Muscle layer of colon (tissue), 2 donors: ENCODE measurements around the gene TMEM74B.

Experiments used
- H3K27ac ChIP-seq: one replicate; pipeline ENCODE4 v1.7.0; 2013; ENCODE audit warnings: low read depth, mild to moderate bottlenecking, low read length, moderate library complexity
- H3K27me3 ChIP-seq, 2 donors: one replicate each; pipeline ENCODE4 v1.7.0; 2013; ENCODE audit warnings: low read length in 2 of 2, mild to moderate bottlenecking in 2 of 2; ENCODE audit not compliant: insufficient read depth in 2 of 2, control insufficient read depth in 1 of 2
- H3K36me3 ChIP-seq: one replicate; pipeline ENCODE4 v1.7.0; 2013; ENCODE audit warnings: mild to moderate bottlenecking, low read length; ENCODE audit not compliant: insufficient read depth
- H3K4me1 ChIP-seq: one replicate; pipeline ENCODE4 v1.7.0; 2013; ENCODE audit warnings: mild to moderate bottlenecking, low read length; ENCODE audit not compliant: insufficient read depth
- H3K4me3 ChIP-seq, 2 donors: one replicate each; pipeline ENCODE4 v1.7.0; 2013; ENCODE audit warnings: low read length in 2 of 2, low read depth in 1 of 2, mild to moderate bottlenecking in 1 of 2, moderate library complexity in 1 of 2
- H3K9ac ChIP-seq: one replicate; pipeline ENCODE4 v1.7.0; 2013; ENCODE audit warnings: low read length
- H3K9me3 ChIP-seq: one replicate; pipeline ENCODE4 v1.7.0; 2013; ENCODE audit warnings: mild to moderate bottlenecking, low read length
- donor health status: abdominal sarcoma.
- donor health status: Adenocarcinoma of cecum.

Gene TMEM74B

GRCh38 chr20:1214838-1215261, 30.1 kb upstream of the TMEM74B start:
- H3K9me3 ChIP-seq, result no peaks in the 10 kb centered on the region
- H3K4me1 ChIP-seq, result peaks cover 4% of the 10 kb centered on the region
- no peak overlapping the region for H3K4me3 ChIP-seq
- no peak overlapping the region for H3K9ac ChIP-seq
- H3K27me3 ChIP-seq, result no peaks in the 10 kb centered on the region
- no peak overlapping the region for H3K27ac ChIP-seq
- H3K36me3 ChIP-seq, result no peaks in the 10 kb centered on the region

GRCh38 chr20:1212607-1213396, 28.0 kb upstream of the TMEM74B start:
- H3K9ac ChIP-seq, result no peak overlapping the region
- no peak overlapping the region for H3K27ac ChIP-seq
- no peaks in the 10 kb centered on the region for H3K36me3 ChIP-seq
- H3K9me3 ChIP-seq, result no peaks in the 10 kb centered on the region
- H3K27me3 ChIP-seq, result no peaks in the 10 kb centered on the region
- H3K4me3 ChIP-seq, result no peak overlapping the region
- H3K4me1 ChIP-seq, result peaks cover 4% of the 10 kb centered on the region

GRCh38 chr20:1212023-1212422, 27.2 kb upstream of the TMEM74B start:
- Histone ChIP-seq H3K36me3 (no peaks in the 10 kb centered on the region), H3K27me3 (no peaks in the 10 kb centered on the region), H3K27ac (no peak overlapping the region), H3K4me3 (no peak overlapping the region), H3K9ac (no peak overlapping the region), H3K9me3 (no peaks in the 10 kb centered on the region), H3K4me1 (peaks cover 4% of the 10 kb centered on the region)

DNA sequence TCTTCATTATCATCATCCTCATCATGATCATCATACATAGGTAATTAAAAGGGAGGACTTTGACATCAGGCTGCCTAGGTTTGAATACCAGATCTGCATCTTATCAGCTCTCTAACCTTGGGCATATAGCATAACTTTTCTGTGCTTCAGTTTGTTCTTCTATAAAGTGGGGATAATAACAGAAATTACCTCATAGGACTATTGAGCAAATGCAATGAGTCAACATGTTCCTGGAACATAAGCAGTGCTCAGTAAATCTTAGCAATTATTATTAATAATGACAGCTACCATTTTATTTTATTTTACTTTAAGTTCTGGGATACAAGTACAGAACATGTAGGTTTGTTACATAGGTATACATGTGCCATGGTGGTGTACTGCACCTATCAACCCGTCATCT, 25.7 kb upstream of the TMEM74B start:
- H3K27me3 ChIP-seq, result no peaks in the 10 kb centered on the region
- no peak overlapping the region for H3K4me3 ChIP-seq
- H3K9ac ChIP-seq, result no peak overlapping the region
- no peaks in the 10 kb centered on the region for H3K36me3 ChIP-seq
- no peak overlapping the region for H3K27ac ChIP-seq
- H3K4me1 ChIP-seq, result peaks cover 4% of the 10 kb centered on the region
- no peaks in the 10 kb centered on the region for H3K9me3 ChIP-seq

GRCh38 chr20:1209447-1210387, 24.9 kb upstream of the TMEM74B start:
- peaks cover 4% of the 10 kb centered on the region for H3K4me1 ChIP-seq
- no peak overlapping the region for H3K27ac ChIP-seq
- no peaks in the 10 kb centered on the region for H3K36me3 ChIP-seq
- no peak overlapping the region for H3K4me3 ChIP-seq
- H3K27me3 ChIP-seq, result no peaks in the 10 kb centered on the region
- H3K9ac ChIP-seq, result no peak overlapping the region
- no peaks in the 10 kb centered on the region for H3K9me3 ChIP-seq

- no peak overlapping the region for H3K27ac ChIP-seq
- no peak overlapping the region for H3K4me3 ChIP-seq
- H3K36me3 ChIP-seq, result no peaks in the 10 kb centered on the region
- no peaks in the 10 kb centered on the region for H3K9me3 ChIP-seq
- no peak overlapping the region for H3K9ac ChIP-seq
- no peaks in the 10 kb centered on the region for H3K27me3 ChIP-seq
- no peaks in the 10 kb centered on the region for H3K4me1 ChIP-seq
Measured at GRCh38 chr20:1207293-1207878, 22.6 kb upstream of the TMEM74B start.

GRCh38 chr20:1206366-1207148, 21.8 kb upstream of the TMEM74B start:
- Histone ChIP-seq H3K4me3 (no peak overlapping the region), H3K9ac (no peak overlapping the region), H3K4me1 (no peaks in the 10 kb centered on the region), H3K27ac (no peak overlapping the region), H3K27me3 (no peaks in the 10 kb centered on the region), H3K36me3 (no peaks in the 10 kb centered on the region), H3K9me3 (no peaks in the 10 kb centered on the region)

DNA sequence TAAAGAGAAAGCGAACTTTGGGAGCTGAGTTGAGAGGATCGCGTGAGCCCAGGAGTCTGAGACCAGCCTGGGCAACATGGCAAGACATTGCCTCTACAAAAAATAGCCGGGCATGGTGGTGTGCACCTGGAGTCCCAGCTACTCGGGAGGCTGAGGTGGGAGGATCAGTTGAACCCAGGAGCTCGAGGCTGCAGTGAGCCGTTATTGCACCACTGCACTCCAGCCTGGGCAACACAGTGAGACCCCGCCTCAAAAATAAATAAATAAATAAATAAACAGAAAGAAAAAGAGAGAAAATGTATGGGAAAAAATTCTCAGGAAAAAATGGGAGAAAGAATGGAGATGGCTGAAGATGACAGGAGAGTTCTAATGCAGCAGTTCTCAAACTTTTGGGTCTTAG, 21.0 kb upstream of the TMEM74B start:
- H3K9ac ChIP-seq, result no peak overlapping the region
- no peak overlapping the region for H3K27ac ChIP-seq
- H3K4me3 ChIP-seq, result no peak overlapping the region
- H3K27me3 ChIP-seq, result no peaks in the 10 kb centered on the region
- H3K9me3 ChIP-seq, result no peaks in the 10 kb centered on the region
- no peaks in the 10 kb centered on the region for H3K4me1 ChIP-seq
- H3K36me3 ChIP-seq, result no peaks in the 10 kb centered on the region

DNA sequence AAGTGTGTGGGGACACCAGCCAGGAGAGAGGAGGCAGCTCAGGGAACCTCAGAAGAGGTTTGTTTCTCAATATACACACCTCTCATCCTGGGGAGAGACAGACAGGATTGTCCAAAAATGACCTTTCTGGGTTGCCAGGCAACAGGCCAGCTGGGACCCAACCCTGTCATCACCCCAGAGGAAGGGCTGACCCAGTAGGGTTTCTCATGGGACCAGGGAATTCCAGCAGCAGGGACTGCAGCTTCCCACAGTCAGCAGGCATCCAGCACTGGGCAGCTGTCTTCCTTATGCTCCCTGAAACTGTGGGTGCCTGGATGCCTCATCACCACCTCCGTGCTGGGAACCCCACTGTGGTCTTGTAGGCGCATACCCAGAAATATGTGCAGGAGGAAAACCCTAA, 19.8 kb upstream of the TMEM74B start:
- H3K4me3 ChIP-seq, result no peak overlapping the region
- H3K27ac ChIP-seq, result no peak overlapping the region
- no peaks in the 10 kb centered on the region for H3K27me3 ChIP-seq
- H3K9ac ChIP-seq, result no peak overlapping the region
- H3K36me3 ChIP-seq, result no peaks in the 10 kb centered on the region
- H3K4me1 ChIP-seq, result no peaks in the 10 kb centered on the region
- H3K9me3 ChIP-seq, result no peaks in the 10 kb centered on the region

DNA sequence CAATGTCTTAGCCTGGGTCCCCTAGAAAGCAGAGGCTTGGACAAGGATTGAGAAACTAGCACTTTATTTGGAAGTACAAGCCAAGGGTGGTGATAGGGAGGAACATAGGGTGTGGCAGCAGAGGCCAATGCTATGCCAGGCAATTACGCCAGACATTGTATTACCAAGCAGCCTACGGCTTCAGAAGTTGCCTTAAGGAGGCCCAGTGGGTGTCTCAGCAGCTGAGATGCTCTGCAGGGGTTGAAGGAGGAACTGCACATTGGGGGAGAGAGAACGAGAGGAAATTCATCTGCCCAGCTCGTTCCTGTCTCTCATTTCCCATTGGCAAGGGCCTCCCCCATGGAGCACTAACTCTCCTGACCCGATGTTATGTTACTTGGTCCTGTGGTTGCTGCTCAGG, 19.3 kb upstream of the TMEM74B start:
- Histone ChIP-seq H3K9me3 (no peaks in the 10 kb centered on the region), H3K27me3 (no peaks in the 10 kb centered on the region), H3K4me1 (no peaks in the 10 kb centered on the region), H3K4me3 (no peak overlapping the region), H3K27ac (no peak overlapping the region), H3K36me3 (no peaks in the 10 kb centered on the region), H3K9ac (no peak overlapping the region)

DNA sequence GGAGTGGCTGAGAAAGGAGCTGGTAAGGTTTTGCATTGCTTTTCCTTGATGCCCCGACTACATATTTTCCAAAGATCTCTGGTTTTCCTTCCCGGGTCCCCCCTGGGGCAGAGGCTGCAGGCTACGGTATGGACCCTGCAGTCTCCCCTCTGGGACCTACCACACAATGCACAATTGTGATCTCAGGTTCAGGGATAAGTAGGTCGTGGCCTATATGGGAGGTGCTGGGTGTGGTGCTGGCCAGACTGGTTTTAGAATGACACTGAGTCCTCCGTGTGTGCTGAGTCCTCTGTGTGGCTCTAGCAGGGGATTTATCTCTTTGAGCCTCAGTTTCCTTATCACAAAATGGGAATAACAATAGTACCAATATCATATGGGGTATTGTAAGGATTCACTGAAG, 18.8 kb upstream of the TMEM74B start:
- no peaks in the 10 kb centered on the region for H3K4me1 ChIP-seq
- no peak overlapping the region for H3K4me3 ChIP-seq
- H3K36me3 ChIP-seq, result no peaks in the 10 kb centered on the region
- no peaks in the 10 kb centered on the region for H3K9me3 ChIP-seq
- H3K27me3 ChIP-seq, result no peaks in the 10 kb centered on the region
- no peak overlapping the region for H3K27ac ChIP-seq
- H3K9ac ChIP-seq, result no peak overlapping the region
